Astrocyte (in vitro differentiated cells and primary cell): ENCODE measurements around the gene SNX8. TPM values are rescaled to one million over a fixed set of nuclear protein-coding genes. Genes with fewer than 3 reads are reported as not detected.

Source experiments
- DNase-seq: peaks from one replicate; pipeline ENCODE4 v3.0.0-alpha.2; 2010; ENCODE audit warnings: low read depth
- FAIRE-seq: peaks from 2 replicates; lab custom pipeline; 2011; peaks lifted over from hg19 to GRCh38; lab: Jason Lieb, UNC
- H2AFZ ChIP-seq: 2 replicates; pipeline ENCODE4 v1.6.0; 2012; ENCODE audit warnings: low read depth, low read length, inconsistent platforms
- H3K27ac ChIP-seq: 2 replicates; pipeline ENCODE4 v1.5.1; 2011; ENCODE audit warnings: low read depth, low read length, inconsistent platforms
- H3K27me3 ChIP-seq: 2 replicates; pipeline ENCODE4 v1.6.0; 2011; ENCODE audit warnings: low read length, inconsistent platforms; ENCODE audit not compliant: insufficient read depth
- H3K36me3 ChIP-seq: 2 replicates; pipeline ENCODE4 v1.5.1; 2011; ENCODE audit warnings: low read length, inconsistent platforms; ENCODE audit not compliant: insufficient read depth
- H3K4me1 ChIP-seq: 2 replicates; pipeline ENCODE4 v1.5.1; 2011; ENCODE audit warnings: low read length, inconsistent platforms; ENCODE audit not compliant: insufficient read depth
- H3K4me2 ChIP-seq: 2 replicates; pipeline ENCODE4 v1.6.0; 2012; ENCODE audit warnings: low read length, inconsistent platforms
- H3K4me3 ChIP-seq: 2 replicates; pipeline ENCODE4 v1.5.1; 2011; ENCODE audit warnings: low read depth, mild to moderate bottlenecking, low read length, inconsistent platforms; ENCODE audit not compliant: insufficient read depth
- H3K79me2 ChIP-seq: 2 replicates; pipeline ENCODE4 v1.6.0; 2012; ENCODE audit warnings: mild to moderate bottlenecking, low read length, inconsistent platforms; ENCODE audit not compliant: insufficient read depth
- H3K9ac ChIP-seq: 2 replicates; pipeline ENCODE4 v1.6.0; 2012; ENCODE audit warnings: mild to moderate bottlenecking, low read length, inconsistent platforms
- H3K9me3 ChIP-seq: 2 replicates; pipeline ENCODE4 v1.5.1; 2012; ENCODE audit warnings: low read depth, mild to moderate bottlenecking, low read length, inconsistent platforms; ENCODE audit not compliant: insufficient read depth
- H4K20me1 ChIP-seq: 2 replicates; pipeline ENCODE4 v1.6.0; 2012; ENCODE audit warnings: low read length, inconsistent platforms; ENCODE audit not compliant: insufficient read depth
- H3K27ac Mint-ChIP-seq: one replicate; pipeline ENCODE4 v1.8.0; 2021; ENCODE audit warnings: mild to moderate bottlenecking, mixed read lengths; ENCODE audit not compliant: unreplicated experiment
- H3K27me3 Mint-ChIP-seq: one replicate; pipeline ENCODE4 v1.8.0; 2021; ENCODE audit warnings: low read depth, mixed read lengths; ENCODE audit not compliant: unreplicated experiment
- H3K36me3 Mint-ChIP-seq: one replicate; pipeline ENCODE4 v1.8.0; 2021; ENCODE audit warnings: low read depth, mixed read lengths; ENCODE audit not compliant: unreplicated experiment
- H3K4me1 Mint-ChIP-seq: one replicate; pipeline ENCODE4 v1.8.0; 2021; ENCODE audit warnings: low read depth, mixed read lengths; ENCODE audit not compliant: unreplicated experiment
- H3K4me3 Mint-ChIP-seq: one replicate; pipeline ENCODE4 v1.8.0; 2021; ENCODE audit warnings: mild to moderate bottlenecking, moderate library complexity, mixed read lengths; ENCODE audit not compliant: unreplicated experiment
- H3K9me3 Mint-ChIP-seq: one replicate; pipeline ENCODE4 v1.8.0; 2021; ENCODE audit warnings: mild to moderate bottlenecking, mixed read lengths; ENCODE audit not compliant: unreplicated experiment
- EZH2 ChIP-seq: IDR thresholded peaks from 2 replicates; pipeline ENCODE4 v1.6.1; 2012; ENCODE audit warnings: mild to moderate bottlenecking, low read length, inconsistent platforms; ENCODE audit not compliant: insufficient read depth
- total RNA-seq: library from RNA; stranded (reverse); gene quantifications from 2 replicates; pipeline ENCODE4 v1.2.1, GENCODE V29; 2021
- TF ChIP-seq, protein P1 (sequence below): IDR thresholded peaks from 2 replicates; pipeline ENCODE4 v1.5.1; 2011; ENCODE audit warnings: low read depth, mild to moderate bottlenecking, inconsistent platforms, low read length, moderate library complexity; ENCODE audit not compliant: insufficient read depth

SNX8 gene
- total RNA-seq, 1 donor from 2014 or later: 28.9 TPM

GRCh38 chr7:2313450-2314208 is 612 bp downstream of the SNX8 start:
- Histone ChIP-seq H3K4me2 (peak overlapping the region; percentile 97), H3K4me1 (peaks cover 13% of the 10 kb centered on the region), H3K27ac (peak overlapping the region; percentile 60), H3K79me2 (peaks cover 34% of the 10 kb centered on the region), H3K9ac (peak overlapping the region; percentile 94), H3K9me3 (no peaks in the 10 kb centered on the region), H3K4me3 (peak overlapping the region; percentile 93), H2AFZ (peak overlapping the region; percentile 74), H3K36me3 (no peaks in the 10 kb centered on the region), H4K20me1 (peaks cover 8% of the 10 kb centered on the region), H3K27me3 (no peaks in the 10 kb centered on the region)
- DNase-seq: no peak
- Mint-ChIP-seq H3K4me1 (peaks cover 13% of the 10 kb centered on the region), H3K36me3 (peaks cover 5% of the 10 kb centered on the region), H3K27ac (peak overlapping the region; percentile 94), H3K9me3 (peaks cover 2% of the 10 kb centered on the region), H3K4me3 (peak overlapping the region; percentile 90), H3K27me3 (peaks cover 2% of the 10 kb centered on the region)
- TF ChIP-seq, protein P1, sequence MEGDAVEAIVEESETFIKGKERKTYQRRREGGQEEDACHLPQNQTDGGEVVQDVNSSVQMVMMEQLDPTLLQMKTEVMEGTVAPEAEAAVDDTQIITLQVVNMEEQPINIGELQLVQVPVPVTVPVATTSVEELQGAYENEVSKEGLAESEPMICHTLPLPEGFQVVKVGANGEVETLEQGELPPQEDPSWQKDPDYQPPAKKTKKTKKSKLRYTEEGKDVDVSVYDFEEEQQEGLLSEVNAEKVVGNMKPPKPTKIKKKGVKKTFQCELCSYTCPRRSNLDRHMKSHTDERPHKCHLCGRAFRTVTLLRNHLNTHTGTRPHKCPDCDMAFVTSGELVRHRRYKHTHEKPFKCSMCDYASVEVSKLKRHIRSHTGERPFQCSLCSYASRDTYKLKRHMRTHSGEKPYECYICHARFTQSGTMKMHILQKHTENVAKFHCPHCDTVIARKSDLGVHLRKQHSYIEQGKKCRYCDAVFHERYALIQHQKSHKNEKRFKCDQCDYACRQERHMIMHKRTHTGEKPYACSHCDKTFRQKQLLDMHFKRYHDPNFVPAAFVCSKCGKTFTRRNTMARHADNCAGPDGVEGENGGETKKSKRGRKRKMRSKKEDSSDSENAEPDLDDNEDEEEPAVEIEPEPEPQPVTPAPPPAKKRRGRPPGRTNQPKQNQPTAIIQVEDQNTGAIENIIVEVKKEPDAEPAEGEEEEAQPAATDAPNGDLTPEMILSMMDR: no peak
- no peak for TF ChIP-seq EZH2
- FAIRE-seq: no peak

DNA sequence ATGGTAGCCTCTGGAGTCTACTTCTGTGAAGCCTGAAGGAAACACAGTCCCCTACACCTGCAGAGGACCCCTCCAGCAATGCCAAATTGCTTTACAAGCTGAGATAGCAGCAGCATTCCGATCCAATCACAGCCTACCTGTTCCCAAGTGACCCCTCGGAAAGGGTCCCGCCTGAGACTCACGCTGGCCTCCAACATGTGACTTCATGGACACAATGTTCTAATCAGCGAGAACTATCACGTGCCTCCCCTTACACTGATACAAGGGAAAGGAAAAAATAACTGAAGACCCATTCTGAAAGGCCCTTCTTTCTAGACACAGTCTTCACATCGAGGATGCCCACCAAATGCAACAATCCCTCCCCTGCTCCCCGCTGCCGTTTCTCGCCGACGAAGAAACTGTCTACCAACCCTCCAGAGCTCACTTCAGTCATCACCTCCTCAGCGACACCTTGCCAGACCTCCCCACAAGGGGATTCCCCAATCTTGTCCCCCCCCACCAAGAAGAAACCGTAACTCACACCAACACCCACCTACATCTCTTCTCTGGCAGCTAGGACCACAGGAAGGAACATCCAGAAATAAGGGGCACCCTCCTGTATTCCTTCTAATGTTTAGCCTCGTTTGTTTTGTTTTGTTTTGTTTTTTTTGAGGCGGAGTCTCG is 1.8 kb downstream of the SNX8 start:
- Histone ChIP-seq H2AFZ (no peak overlapping the region), H3K27ac (no peak overlapping the region), H3K36me3 (no peaks in the 10 kb centered on the region), H3K27me3 (no peaks in the 10 kb centered on the region), H4K20me1 (peaks cover 8% of the 10 kb centered on the region), H3K4me2 (peak overlapping the region; percentile 25), H3K79me2 (peaks cover 44% of the 10 kb centered on the region), H3K4me1 (peaks cover 13% of the 10 kb centered on the region), H3K9me3 (no peaks in the 10 kb centered on the region), H3K9ac (no peak overlapping the region), H3K4me3 (no peak overlapping the region)
- Mint-ChIP-seq H3K27me3 (no peaks in the 10 kb centered on the region), H3K9me3 (peaks cover 2% of the 10 kb centered on the region), H3K27ac (peak overlapping the region; percentile 78), H3K36me3 (peaks cover 5% of the 10 kb centered on the region), H3K4me3 (peak overlapping the region; percentile 76), H3K4me1 (peaks cover 17% of the 10 kb centered on the region)
- TF ChIP-seq EZH2: no peak
- TF ChIP-seq, protein P1: no peak
- FAIRE-seq (no peak), DNase-seq (no peak)
